Measurements from ENCODE around the gene PDE1C.

Gene PDE1C

DNA sequence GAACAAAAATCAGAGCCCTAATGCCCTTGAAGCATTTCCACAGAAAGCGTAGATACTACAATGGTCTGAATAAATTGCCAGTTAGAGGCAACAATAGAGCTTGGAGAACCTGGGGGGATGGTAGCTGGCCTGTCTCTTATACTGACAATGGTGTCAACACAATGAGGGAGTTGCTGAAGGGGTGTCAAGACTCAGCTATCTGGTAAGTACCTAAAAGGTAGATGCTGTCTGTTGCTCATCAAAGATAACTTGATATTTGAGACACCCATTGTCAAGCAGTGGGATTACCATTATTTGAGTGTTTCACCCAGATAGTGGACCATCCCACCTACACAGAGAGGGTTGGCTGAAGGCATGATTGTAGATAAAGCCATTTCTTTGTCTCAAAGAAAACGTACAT, 72.8 kb downstream of the PDE1C start:
- DNase-seq (ENCODE audit: low read depth in 2 of 2, low spot score in 1 of 2): no peak

GRCh38 chr7:31995134-31995533, 75.1 kb downstream of the PDE1C start:
- DNase-seq (ENCODE audit: low read depth in 2 of 2, low spot score in 1 of 2): no peak

GRCh38 chr7:31991846-31992245, 78.4 kb downstream of the PDE1C start:
- no peak for DNase-seq (ENCODE audit: low read depth in 2 of 2, low spot score in 1 of 2)

- DNase-seq (ENCODE audit: low read depth in 2 of 2, low spot score in 1 of 2): no peak
Observed at GRCh38 chr7:31991406-31991805, 78.8 kb downstream of the PDE1C start.

DNA sequence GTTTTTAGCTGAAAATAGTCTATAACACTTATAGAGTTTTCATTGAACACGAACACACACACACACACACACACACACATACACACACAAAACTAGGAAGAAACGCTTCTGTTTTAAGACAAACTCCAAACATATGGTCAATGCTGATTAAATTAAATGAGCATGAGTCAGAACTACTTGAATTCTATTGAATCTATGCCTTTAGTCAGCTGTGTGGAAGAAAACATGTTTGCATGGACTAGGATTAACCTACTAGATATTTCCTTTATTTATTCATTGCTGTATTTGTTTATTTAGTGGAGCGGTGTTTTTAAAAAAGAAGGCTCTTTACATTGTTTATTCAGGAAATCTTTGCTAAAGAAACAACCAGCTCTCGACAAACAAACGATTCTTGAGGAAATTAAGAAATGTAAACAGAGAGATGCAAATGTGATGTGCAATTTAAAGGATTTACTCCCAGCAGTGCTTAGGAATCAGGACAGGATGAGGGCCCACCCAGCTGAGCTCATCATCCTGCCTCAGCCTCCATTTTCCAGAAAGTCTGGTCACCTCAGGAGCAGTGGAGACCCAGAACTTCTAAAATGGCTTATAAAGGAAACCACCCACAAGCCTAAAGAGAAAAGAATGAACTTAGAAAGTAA, 83.2 kb downstream of the PDE1C start:
- no peak for DNase-seq (ENCODE audit: low read depth in 2 of 2, low spot score in 1 of 2)

GRCh38 chr7:31982962-31983361, 87.2 kb downstream of the PDE1C start:
- DNase-seq (ENCODE audit: low read depth in 2 of 2, low spot score in 1 of 2): no peak

DNA sequence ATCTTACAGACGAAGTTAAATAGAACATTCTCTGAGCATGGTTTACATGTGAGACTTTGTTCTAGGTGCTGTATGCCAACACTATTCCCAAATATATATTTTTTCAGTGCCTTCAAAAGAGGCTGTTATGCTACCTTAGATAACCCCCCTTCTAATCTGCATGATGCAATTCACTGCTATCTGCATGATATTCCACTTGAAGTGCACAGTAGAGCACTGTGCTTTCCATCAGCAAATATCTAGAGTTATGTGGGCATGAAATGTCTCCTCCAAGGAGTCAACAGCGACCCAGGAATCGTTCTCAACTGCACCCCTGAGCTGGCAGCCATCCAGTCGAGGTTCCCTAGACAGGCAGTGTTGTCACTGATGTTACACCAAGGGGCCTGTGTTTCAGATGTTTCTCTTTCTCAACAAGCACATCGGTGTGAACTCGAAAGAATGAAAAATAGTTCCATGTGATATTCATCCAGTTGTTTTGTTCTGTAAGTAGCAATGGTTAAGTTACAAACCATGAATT, 88.3 kb downstream of the PDE1C start:
- no peak for DNase-seq (ENCODE audit: low read depth in 2 of 2, low spot score in 1 of 2)

- no peak for DNase-seq (ENCODE audit: low read depth in 2 of 2, low spot score in 1 of 2)
Observed at GRCh38 chr7:31979690-31980330, 90.4 kb downstream of the PDE1C start.

GRCh38 chr7:31975546-31975945, 94.7 kb downstream of the PDE1C start:
- no peak for DNase-seq (ENCODE audit: low read depth in 2 of 2, low spot score in 1 of 2)

- DNase-seq (ENCODE audit: low read depth in 2 of 2, low spot score in 1 of 2): no peak
Observed at GRCh38 chr7:31974351-31974750, 95.9 kb downstream of the PDE1C start.

DNA sequence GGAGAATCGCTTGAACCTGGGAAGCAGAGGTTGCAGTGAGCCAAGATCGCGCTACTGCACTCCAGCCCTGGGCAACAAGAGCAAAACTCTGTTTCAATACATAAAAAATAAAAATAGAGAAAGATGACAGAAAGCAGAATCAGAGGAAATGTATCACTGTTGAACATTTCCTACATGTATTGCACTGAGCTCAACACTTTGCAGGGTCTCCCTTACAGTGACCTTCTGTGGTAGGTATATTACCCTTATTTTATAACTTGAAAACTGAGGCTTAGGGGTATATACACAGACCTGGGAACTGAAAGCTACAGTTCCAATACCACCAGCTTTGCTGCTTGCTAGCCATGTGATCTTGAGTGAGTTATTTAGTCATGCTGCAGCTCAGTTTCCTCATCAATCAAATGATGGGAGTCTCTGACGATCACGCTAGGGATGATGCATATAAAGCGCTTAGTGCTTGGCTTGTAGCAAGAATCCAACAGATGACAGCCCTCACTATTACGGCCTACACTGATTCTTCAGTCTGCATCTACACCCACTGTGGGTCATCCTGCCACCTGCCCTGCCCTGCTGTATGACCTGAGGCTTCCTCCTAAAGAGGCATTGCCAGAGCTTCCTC, 99.0 kb downstream of the PDE1C start:
- DNase-seq (ENCODE audit: low read depth in 2 of 2, low spot score in 1 of 2): no peak

- no peak for DNase-seq (ENCODE audit: low read depth in 2 of 2, low spot score in 1 of 2)
Observed at GRCh38 chr7:31970501-31970900, 99.7 kb downstream of the PDE1C start.

DNA sequence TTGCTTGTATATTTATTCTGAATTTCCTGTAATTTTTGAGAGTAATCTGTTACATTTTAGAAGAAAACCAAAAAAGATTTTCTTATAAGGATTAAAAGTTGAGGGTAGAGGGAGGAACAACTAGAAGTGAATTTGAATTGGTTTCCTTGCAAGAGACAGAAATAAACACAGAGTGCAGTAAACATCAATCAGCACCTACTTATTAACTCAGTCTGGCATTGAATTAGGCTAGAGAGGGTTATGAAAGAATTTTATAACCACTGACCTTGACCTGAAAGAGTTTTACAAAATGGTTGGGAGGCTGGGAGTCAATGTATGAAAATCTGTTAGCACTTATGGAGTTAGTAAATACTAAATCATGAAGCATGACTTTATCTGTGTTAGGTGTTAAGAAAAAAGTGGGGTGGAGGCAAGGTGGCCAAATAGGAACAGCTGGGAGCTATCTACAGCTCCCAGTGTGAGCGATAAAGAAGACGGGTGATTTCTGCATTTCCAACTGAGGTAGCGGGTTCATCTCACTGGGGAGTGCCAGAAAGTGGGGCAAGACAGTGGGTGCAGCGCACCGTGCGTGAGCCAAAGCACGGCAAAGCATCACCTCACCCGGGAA, 106.5 kb downstream of the PDE1C start:
- no peak for DNase-seq (ENCODE audit: low read depth in 2 of 2, low spot score in 1 of 2)

- no peak for DNase-seq (ENCODE audit: low read depth in 2 of 2, low spot score in 1 of 2)
Observed at GRCh38 chr7:31962246-31962645, 108.0 kb downstream of the PDE1C start.

GRCh38 chr7:31958226-31958625, 112.0 kb downstream of the PDE1C start:
- DNase-seq (ENCODE audit: low read depth in 2 of 2, low spot score in 1 of 2): no peak

- no peak for DNase-seq (ENCODE audit: low read depth in 2 of 2, low spot score in 1 of 2)
Observed at GRCh38 chr7:31957756-31958155, 112.5 kb downstream of the PDE1C start.

DNA sequence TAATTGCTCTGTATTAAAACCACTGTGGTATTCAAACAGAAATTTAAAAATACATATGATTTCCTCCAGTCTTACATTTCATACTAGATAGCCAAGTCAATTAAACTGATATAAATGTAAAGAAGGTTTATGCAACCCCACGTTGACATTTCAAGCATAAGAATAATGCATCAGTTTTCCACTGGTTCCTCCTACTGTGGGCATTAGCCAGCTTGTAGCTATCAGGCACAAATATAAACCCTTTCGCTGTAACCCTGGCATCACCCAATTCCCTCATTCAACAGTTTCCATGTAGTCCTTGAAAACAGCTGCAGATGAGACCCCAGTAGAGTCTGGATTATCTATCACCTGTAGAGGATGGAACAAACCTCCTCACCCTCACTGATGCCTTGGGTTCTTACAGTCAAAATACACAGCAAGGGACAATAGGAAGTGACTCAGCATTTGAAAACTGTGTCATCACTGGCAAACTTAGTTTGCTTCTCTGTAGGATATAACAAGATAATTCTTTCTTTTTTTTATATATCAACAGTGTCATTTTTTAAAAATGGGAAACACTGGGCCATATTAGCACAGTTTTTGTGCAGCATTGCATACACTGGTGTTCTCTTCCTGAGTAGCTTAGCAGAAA, 113.0 kb downstream of the PDE1C start:
- no peak for DNase-seq (ENCODE audit: low read depth in 2 of 2, low spot score in 1 of 2)

GRCh38 chr7:31955641-31956040, 114.6 kb downstream of the PDE1C start:
- DNase-seq (ENCODE audit: low read depth in 2 of 2, low spot score in 1 of 2): no peak

DNA sequence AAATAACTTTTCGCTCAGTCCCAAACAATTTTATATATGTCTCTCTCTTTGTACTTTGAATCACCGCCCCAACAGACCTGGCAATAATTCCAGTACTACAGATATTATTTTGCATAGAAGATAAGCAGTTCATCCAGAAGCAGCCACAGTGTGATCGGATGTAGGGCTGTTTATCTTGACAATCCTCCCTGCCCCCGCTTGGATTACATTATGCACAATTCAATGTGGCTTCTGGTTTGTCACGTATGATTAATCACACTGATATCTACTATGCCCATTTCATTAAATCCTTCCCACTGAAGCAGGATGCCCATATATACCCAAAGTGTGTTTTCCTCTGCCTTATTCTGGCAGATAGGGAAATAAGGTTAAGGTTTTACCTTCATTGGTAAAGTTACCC, 115.2 kb downstream of the PDE1C start:
- DNase-seq (ENCODE audit: low read depth in 2 of 2, low spot score in 1 of 2): no peak

- no peak for DNase-seq (ENCODE audit: low read depth in 2 of 2, low spot score in 1 of 2)
Observed at GRCh38 chr7:31954500-31954899, 115.7 kb downstream of the PDE1C start.

GRCh38 chr7:31953432-31953831, 116.8 kb downstream of the PDE1C start:
- DNase-seq (ENCODE audit: low read depth in 2 of 2, low spot score in 1 of 2): no peak
